ENCODE results near the gene TRIP10. TPM values are rescaled to one million over a fixed set of nuclear protein-coding genes. Genes with fewer than 3 reads are reported as not detected.

The TRIP10 gene
- total and polyA plus RNA-seq, 5 donors from 2014 or later: 0.37 to 2.6 (median 0.44) TPM; not detected in 1

DNA sequence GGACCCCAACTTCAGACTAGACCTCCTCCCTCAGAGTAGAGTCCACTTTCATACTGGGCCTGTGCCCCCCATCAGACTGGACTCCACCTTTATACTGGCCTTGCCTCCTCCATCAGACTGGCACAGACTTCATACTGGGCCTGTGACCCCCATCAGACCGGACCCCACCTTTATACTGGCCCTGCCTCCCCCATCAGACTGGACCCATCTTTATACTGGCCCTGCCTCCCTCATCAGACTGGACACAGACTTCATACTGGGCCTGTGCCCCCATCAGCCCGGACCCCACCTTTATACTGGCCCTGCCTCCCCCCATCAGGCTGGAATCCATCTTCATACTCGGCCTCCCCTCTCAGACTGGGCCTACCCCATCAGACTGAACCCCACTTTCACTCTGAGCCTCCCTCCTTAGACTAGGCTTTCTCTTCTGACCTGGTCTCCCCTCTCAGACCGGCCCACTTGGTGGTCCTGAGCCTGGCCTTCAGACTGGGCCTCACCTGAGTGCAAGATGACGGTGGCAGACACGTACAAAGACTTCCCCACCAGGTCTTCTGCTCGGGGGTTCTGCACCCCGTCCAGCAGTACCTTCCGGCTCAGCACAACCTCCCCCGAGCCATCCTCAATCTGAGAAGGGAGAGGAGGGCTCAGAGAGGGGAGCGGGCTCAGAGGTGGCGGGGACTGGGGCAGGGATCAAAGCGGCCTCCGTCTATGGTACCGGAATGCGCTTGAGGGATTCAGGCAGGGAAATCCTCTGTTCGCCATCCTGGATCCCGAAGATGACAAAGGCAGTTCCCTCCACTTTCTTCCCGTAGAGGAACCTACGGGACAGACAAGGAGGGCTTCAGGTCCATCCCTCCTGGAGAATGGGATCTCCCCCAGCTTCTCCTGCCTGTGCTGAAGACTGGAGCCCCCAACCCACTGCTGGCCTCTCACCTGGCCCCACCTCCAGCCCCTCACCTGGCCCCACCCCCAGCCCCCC is 26.5 kb upstream of the TRIP10 start:
- peaks cover 5% of the 10 kb centered on the region for H3K27me3 ChIP-seq (ENCODE audit: control insufficient read depth, insufficient read depth, low read length)
- H3K9me3 ChIP-seq (ENCODE audit: control insufficient read depth in 2 of 2, low read length in 2 of 2): no peaks in the 10 kb centered on the region
- no peak for ATAC-seq (ENCODE audit: low read depth in 2 of 2)
- Mint-ChIP-seq H3K27ac (no peak overlapping the region), H3K4me3 (no peak overlapping the region), H3K4me1 (peaks cover 0 to 24% (median 7%) of the 10 kb centered on the region in 4 donors), H3K9me3 (peaks cover 0 to 5% (median 0%) of the 10 kb centered on the region in 7 donors), H3K27me3 (peaks cover 41% of the 10 kb centered on the region), H3K36me3 (no peaks in the 10 kb centered on the region)
- no peaks in the 10 kb centered on the region for H3K36me3 ChIP-seq (ENCODE audit: control insufficient read depth, insufficient read depth, low read length)
- no peak overlapping the region for H3K4me3 ChIP-seq (ENCODE audit: low read depth, low read length)
- no peak for DNase-seq
- peaks cover 6% of the 10 kb centered on the region for H3K4me1 ChIP-seq (ENCODE audit: control insufficient read depth, insufficient read depth, low read length, poor library complexity, severe bottlenecking)
- no peak overlapping the region for H3K27ac ChIP-seq (ENCODE audit: insufficient read depth, low read length, poor library complexity, severe bottlenecking)

DNA sequence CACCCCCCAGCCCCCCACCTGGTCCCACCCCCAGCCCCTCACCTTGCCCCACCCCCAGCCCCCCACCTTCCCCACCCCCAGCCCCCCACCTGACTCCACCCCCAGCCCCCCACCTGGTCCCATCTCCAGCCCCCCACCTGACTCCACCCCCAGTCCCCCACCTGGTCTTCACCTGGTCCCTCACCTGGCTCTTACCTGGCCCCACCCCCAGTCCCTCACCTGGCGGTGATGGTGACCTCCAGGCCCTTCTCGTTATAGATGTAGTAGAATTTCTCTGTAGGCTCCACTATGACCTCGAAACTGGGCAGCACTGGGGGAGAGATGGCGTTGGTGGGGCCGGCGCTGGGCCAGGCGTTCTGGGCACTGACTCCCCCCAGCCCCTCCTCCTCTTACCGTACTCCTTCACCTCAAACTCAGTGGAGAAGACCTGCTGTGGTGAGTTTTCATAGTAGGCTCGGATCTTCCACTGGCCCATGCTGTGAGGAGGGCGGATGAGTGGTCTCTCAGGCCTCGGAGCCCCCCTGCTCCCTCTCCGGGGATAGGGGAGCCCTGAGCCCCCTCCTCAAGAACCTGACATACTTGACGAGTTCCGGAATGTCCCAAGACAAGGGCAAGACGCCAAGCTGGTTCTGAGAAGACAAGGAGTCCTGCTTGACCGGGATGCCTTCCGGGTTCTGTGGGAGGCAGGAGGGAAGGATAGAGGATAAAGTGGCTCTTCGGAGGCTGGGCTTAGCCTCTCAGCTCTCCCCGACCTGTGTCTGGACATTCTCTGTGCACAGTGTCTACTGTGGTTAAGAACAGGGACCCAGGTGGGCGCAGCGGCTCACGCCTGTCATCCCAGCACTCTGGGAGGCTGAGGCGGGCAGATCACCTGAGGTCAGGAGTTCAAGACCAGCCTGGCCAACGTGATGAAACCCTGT is 25.4 kb upstream of the TRIP10 start:
- ATAC-seq (ENCODE audit: low read depth in 2 of 2): no peak
- Histone ChIP-seq H3K27ac (ENCODE audit: insufficient read depth, low read length, poor library complexity, severe bottlenecking) (no peak overlapping the region), H3K27me3 (ENCODE audit: control insufficient read depth, insufficient read depth, low read length) (peaks cover 5% of the 10 kb centered on the region), H3K4me1 (ENCODE audit: control insufficient read depth, insufficient read depth, low read length, poor library complexity, severe bottlenecking) (peaks cover 6% of the 10 kb centered on the region), H3K4me3 (ENCODE audit: low read depth, low read length) (no peak overlapping the region), H3K9me3 (ENCODE audit: control insufficient read depth in 2 of 2, low read length in 2 of 2) (no peaks in the 10 kb centered on the region), H3K36me3 (ENCODE audit: control insufficient read depth, insufficient read depth, low read length) (no peaks in the 10 kb centered on the region)
- Mint-ChIP-seq H3K27ac (no peak overlapping the region), H3K27me3 (peaks cover 31% of the 10 kb centered on the region), H3K9me3 (peaks cover 0 to 3% (median 0%) of the 10 kb centered on the region in 7 donors), H3K4me1 (peaks cover 0 to 24% (median 7%) of the 10 kb centered on the region in 4 donors), H3K36me3 (no peaks in the 10 kb centered on the region), H3K4me3 (no peak overlapping the region)
- no peak for DNase-seq

DNA sequence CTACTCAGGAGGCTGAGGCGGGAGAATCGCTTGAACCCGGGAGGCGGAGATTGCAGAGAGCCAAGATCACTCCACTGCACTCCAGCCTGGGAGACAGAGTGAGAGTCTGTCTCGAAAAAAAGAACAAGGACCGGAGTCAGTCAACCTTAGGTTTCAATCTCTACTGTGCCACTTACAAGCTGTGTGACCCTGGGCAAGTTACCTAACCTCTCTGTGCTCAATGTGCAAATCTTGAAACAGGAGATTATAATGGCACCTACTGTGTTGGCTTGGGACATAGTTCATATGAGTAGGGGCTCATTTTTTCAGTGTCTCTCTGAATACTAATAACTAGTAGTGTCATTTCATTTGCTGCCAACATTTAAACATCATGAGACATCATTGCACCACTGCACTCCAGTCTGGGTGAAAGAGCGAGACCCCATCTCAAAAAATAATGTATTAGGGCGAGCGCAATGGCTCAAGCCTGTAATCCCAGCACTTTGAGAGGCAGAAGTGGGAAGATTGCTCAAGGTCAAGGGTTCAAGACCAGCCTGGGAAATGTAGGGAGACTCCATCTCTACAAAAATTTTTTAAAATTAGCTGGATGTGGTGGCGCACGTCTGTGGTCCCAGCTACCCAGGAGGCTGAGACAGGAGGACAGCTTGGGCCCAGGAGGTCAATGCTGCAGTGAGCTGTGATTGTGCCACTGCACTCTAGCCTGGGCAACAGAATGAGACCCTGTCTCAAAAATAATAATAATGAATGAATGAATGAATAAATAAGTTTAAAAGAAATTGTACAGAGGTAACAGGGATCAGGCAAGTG is 24.5 kb upstream of the TRIP10 start:
- peaks cover 0 to 18% (median 7%) of the 10 kb centered on the region in 4 donors for H3K4me1 Mint-ChIP-seq
- H3K27me3 ChIP-seq (ENCODE audit: control insufficient read depth, insufficient read depth, low read length): peaks cover 4% of the 10 kb centered on the region
- H3K4me3 ChIP-seq (ENCODE audit: low read depth, low read length): no peak overlapping the region
- H3K9me3 ChIP-seq (ENCODE audit: control insufficient read depth in 2 of 2, low read length in 2 of 2): no peaks in the 10 kb centered on the region
- no peaks in the 10 kb centered on the region for H3K36me3 ChIP-seq (ENCODE audit: control insufficient read depth, insufficient read depth, low read length)
- H3K9me3 Mint-ChIP-seq: peaks cover 0 to 2% (median 0%) of the 10 kb centered on the region in 7 donors
- H3K4me1 ChIP-seq (ENCODE audit: control insufficient read depth, insufficient read depth, low read length, poor library complexity, severe bottlenecking): peaks cover 6% of the 10 kb centered on the region
- peaks cover 22% of the 10 kb centered on the region for H3K27me3 Mint-ChIP-seq
- no peak overlapping the region for H3K4me3 Mint-ChIP-seq
- DNase-seq: no peak
- no peak overlapping the region for H3K27ac Mint-ChIP-seq
- no peak overlapping the region for H3K27ac ChIP-seq (ENCODE audit: insufficient read depth, low read length, poor library complexity, severe bottlenecking)
- ATAC-seq (ENCODE audit: low read depth in 2 of 2): no peak
- no peaks in the 10 kb centered on the region for H3K36me3 Mint-ChIP-seq

DNA sequence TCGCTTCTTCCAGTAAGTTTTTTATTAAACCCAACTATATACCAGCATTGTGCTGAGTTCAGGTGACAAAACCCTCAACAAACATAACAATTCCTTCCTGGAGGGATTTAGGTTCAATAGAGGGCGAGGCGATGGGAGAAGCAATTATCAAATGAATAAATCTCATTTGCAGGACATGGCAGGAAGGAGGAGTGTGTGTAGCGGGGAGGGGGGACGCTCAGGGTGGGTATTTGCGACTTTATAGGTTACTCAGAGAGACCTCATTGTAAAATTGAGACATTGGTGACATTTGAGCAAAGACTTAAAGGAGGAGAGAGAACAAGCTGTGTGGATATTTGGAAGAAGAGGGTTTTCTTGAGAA is 22.9 kb upstream of the TRIP10 start:
- no peak for DNase-seq
- H3K4me3 Mint-ChIP-seq: no peak overlapping the region
- peaks cover 0 to 2% (median 0%) of the 10 kb centered on the region in 7 donors for H3K9me3 Mint-ChIP-seq
- Histone ChIP-seq H3K4me3 (ENCODE audit: low read depth, low read length) (no peak overlapping the region), H3K27ac (ENCODE audit: insufficient read depth, low read length, poor library complexity, severe bottlenecking) (no peak overlapping the region), H3K9me3 (ENCODE audit: control insufficient read depth in 2 of 2, low read length in 2 of 2) (no peaks in the 10 kb centered on the region), H3K36me3 (ENCODE audit: control insufficient read depth, insufficient read depth, low read length) (no peaks in the 10 kb centered on the region), H3K27me3 (ENCODE audit: control insufficient read depth, insufficient read depth, low read length) (no peaks in the 10 kb centered on the region), H3K4me1 (ENCODE audit: control insufficient read depth, insufficient read depth, low read length, poor library complexity, severe bottlenecking) (no peaks in the 10 kb centered on the region)
- peak overlapping the region in 2 of 3 donors; percentile 62 to 73 for H3K27ac Mint-ChIP-seq
- H3K36me3 Mint-ChIP-seq: no peaks in the 10 kb centered on the region
- H3K27me3 Mint-ChIP-seq: peaks cover 7% of the 10 kb centered on the region
- no peak for ATAC-seq (ENCODE audit: low read depth in 2 of 2)
- H3K4me1 Mint-ChIP-seq: peaks cover 0 to 4% (median 2%) of the 10 kb centered on the region in 4 donors

DNA sequence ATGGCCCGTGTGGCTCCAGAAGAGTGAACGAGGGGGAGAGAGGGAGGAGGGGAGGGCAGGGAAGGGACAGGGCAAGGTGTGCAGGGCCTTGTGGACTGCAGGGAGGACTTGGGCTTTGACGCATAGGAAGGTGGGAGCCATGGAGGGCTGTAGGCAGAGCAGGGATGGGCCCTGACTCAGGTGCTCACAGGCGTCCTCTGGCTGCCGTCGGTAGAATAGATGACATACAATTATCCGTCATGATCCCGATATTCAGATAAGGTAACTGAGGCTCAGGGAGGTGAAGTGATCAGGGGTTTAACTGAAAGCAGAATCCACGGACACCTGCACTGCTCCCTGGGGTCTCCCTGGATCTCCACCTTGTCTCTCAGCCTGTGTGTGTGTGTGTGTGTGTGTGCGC is 22.4 kb upstream of the TRIP10 start:
- Mint-ChIP-seq H3K4me3 (peak overlapping the region in 1 of 4 donors; percentile 55), H3K27me3 (peaks cover 10% of the 10 kb centered on the region), H3K36me3 (no peaks in the 10 kb centered on the region), H3K27ac (peak overlapping the region in 2 of 3 donors; percentile 62 to 73), H3K4me1 (peaks cover 0 to 5% (median 2%) of the 10 kb centered on the region in 4 donors), H3K9me3 (peaks cover 0 to 2% (median 0%) of the 10 kb centered on the region in 7 donors)
- ATAC-seq (ENCODE audit: low read depth in 2 of 2) (no peak), DNase-seq (peak in 1 of 3 donors; percentile 22)
- H3K27me3 ChIP-seq (ENCODE audit: control insufficient read depth, insufficient read depth, low read length): no peaks in the 10 kb centered on the region
- no peak overlapping the region for H3K27ac ChIP-seq (ENCODE audit: insufficient read depth, low read length, poor library complexity, severe bottlenecking)
- no peaks in the 10 kb centered on the region for H3K36me3 ChIP-seq (ENCODE audit: control insufficient read depth, insufficient read depth, low read length)
- no peak overlapping the region for H3K4me3 ChIP-seq (ENCODE audit: low read depth, low read length)
- H3K4me1 ChIP-seq (ENCODE audit: control insufficient read depth, insufficient read depth, low read length, poor library complexity, severe bottlenecking): no peaks in the 10 kb centered on the region
- no peaks in the 10 kb centered on the region for H3K9me3 ChIP-seq (ENCODE audit: control insufficient read depth in 2 of 2, low read length in 2 of 2)

DNA sequence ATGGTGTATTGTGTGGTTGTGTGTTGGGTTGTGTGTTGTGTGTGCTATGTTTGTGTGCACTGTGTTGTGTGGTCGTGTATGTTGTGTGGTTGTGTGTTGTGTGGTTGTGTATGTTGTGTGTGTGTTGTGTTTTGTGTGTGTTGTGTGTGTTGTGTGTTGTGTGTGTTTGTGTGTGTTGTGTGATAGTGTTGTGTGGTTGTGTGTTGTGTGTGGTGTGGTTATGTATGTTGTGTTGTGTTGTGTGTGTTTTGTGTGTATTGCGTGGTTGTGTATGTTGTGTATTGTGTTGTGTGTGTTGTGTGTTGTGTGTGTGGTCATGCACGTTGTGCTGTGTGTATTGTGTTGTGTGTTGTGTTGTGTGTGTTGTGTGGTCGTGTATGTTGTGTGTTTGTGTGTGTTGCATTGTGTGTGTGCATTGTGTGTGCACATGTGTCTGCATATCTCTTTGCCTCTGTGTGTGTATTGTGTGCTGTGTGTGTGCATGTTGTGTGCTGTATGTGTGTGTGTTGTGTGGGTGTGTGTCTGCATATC is 22.0 kb upstream of the TRIP10 start:
- peak overlapping the region in 1 of 4 donors; percentile 55 for H3K4me3 Mint-ChIP-seq
- peak overlapping the region; percentile 73 to 98 (median 77) for H3K27ac Mint-ChIP-seq
- DNase-seq: no peak

More for the DNA sequence above, 22.0 kb upstream of the TRIP10 start:
- Histone ChIP-seq H3K36me3 (ENCODE audit: control insufficient read depth, insufficient read depth, low read length) (no peaks in the 10 kb centered on the region), H3K4me1 (ENCODE audit: control insufficient read depth, insufficient read depth, low read length, poor library complexity, severe bottlenecking) (no peaks in the 10 kb centered on the region), H3K9me3 (ENCODE audit: control insufficient read depth in 2 of 2, low read length in 2 of 2) (no peaks in the 10 kb centered on the region), H3K27ac (ENCODE audit: insufficient read depth, low read length, poor library complexity, severe bottlenecking) (no peak overlapping the region), H3K4me3 (ENCODE audit: low read depth, low read length) (no peak overlapping the region), H3K27me3 (ENCODE audit: control insufficient read depth, insufficient read depth, low read length) (no peaks in the 10 kb centered on the region)
- peaks cover 0 to 5% (median 2%) of the 10 kb centered on the region in 4 donors for H3K4me1 Mint-ChIP-seq
- ATAC-seq (ENCODE audit: low read depth in 2 of 2): no peak
- no peaks in the 10 kb centered on the region for H3K36me3 Mint-ChIP-seq
- peaks cover 0 to 2% (median 0%) of the 10 kb centered on the region in 7 donors for H3K9me3 Mint-ChIP-seq
- peaks cover 11% of the 10 kb centered on the region for H3K27me3 Mint-ChIP-seq

Measured in CD4-positive, CD25-positive, alpha-beta regulatory T cell (primary cell).